ENCODE data around the gene CCN6. TPM values are rescaled to one million over a fixed set of nuclear protein-coding genes. Genes with fewer than 3 reads are reported as not detected.

The CCN6 gene
- total RNA-seq, 1 donor from 2014 or later, result not detected

- TF ChIP-seq EZH2phosphoT487 (IDR thresholded peaks at IDR 0.05) (no peak), EZH2 (IDR thresholded peaks at IDR 0.05) (no peak), CTCF (IDR thresholded peaks at IDR 0.05) (no peak)
- Histone ChIP-seq H3K9ac (no peak overlapping the region), H3K27me3 (no peaks in the 10 kb centered on the region), H3K79me2 (ENCODE audit: low read depth) (no peaks in the 10 kb centered on the region), H3K36me3 (no peaks in the 10 kb centered on the region), H3K4me1 (peaks cover 10% of the 10 kb centered on the region), H3F3A (ENCODE audit: low read depth) (peaks cover 5% of the 10 kb centered on the region), H3K4me3 (no peak overlapping the region), H3K4me2 (no peak overlapping the region), H4K20me1 (ENCODE audit: low read depth) (no peaks in the 10 kb centered on the region), H2AFZ (replicated peaks) (no peak overlapping the region), H3K27ac (no peak overlapping the region), H3K9me3 (ENCODE audit: low read depth) (no peaks in the 10 kb centered on the region)
- no peak overlapping the region for H3K4me3 Mint-ChIP-seq
- peaks cover 11% of the 10 kb centered on the region for H3K4me1 Mint-ChIP-seq
- H3K36me3 Mint-ChIP-seq, result peaks cover 10% of the 10 kb centered on the region
- no peak for DNase-seq (ENCODE audit: low spot score)
- H3K27me3 Mint-ChIP-seq (ENCODE audit: insufficient read depth, low read depth), result no peaks in the 10 kb centered on the region
- peaks cover 7% of the 10 kb centered on the region for H3K9me3 Mint-ChIP-seq
- no peak overlapping the region for H3K27ac Mint-ChIP-seq
Measured at GRCh38 chr6:112106562-112106961, 52.7 kb downstream of the CCN6 start.

GRCh38 chr6:112109262-112109661 is 55.4 kb downstream of the CCN6 start:
- Histone ChIP-seq H3K4me2 (peak overlapping the region; percentile 34), H3K36me3 (no peaks in the 10 kb centered on the region), H4K20me1 (ENCODE audit: low read depth) (no peaks in the 10 kb centered on the region), H3K27me3 (no peaks in the 10 kb centered on the region), H3K4me3 (no peak overlapping the region), H3K9me3 (ENCODE audit: low read depth) (no peaks in the 10 kb centered on the region), H3K79me2 (ENCODE audit: low read depth) (no peaks in the 10 kb centered on the region), H3F3A (ENCODE audit: low read depth) (peaks cover 5% of the 10 kb centered on the region), H2AFZ (replicated peaks) (peak overlapping the region; percentile 69), H3K9ac (no peak overlapping the region), H3K4me1 (peaks cover 10% of the 10 kb centered on the region), H3K27ac (no peak overlapping the region)
- H3K27me3 Mint-ChIP-seq (ENCODE audit: insufficient read depth, low read depth), result no peaks in the 10 kb centered on the region
- TF ChIP-seq CTCF (IDR thresholded peaks at IDR 0.05) (no peak), EZH2 (IDR thresholded peaks at IDR 0.05) (no peak)
- peaks cover 7% of the 10 kb centered on the region for H3K9me3 Mint-ChIP-seq
- H3K36me3 Mint-ChIP-seq, result no peaks in the 10 kb centered on the region
- peak; percentile 62 for DNase-seq (ENCODE audit: low spot score)
- H3K4me3 Mint-ChIP-seq, result no peak overlapping the region
- peak overlapping the region; percentile 52 for H3K27ac Mint-ChIP-seq
- H3K4me1 Mint-ChIP-seq, result peaks cover 17% of the 10 kb centered on the region

- H3K4me2 ChIP-seq, result no peak overlapping the region
- no peak overlapping the region for H3K27ac ChIP-seq
- no peaks in the 10 kb centered on the region for H4K20me1 ChIP-seq (ENCODE audit: low read depth)
- H3K9me3 ChIP-seq (ENCODE audit: low read depth), result no peaks in the 10 kb centered on the region
- Mint-ChIP-seq H3K4me1 (peaks cover 17% of the 10 kb centered on the region), H3K27me3 (ENCODE audit: insufficient read depth, low read depth) (no peaks in the 10 kb centered on the region), H3K9me3 (no peaks in the 10 kb centered on the region), H3K4me3 (no peak overlapping the region), H3K27ac (no peak overlapping the region), H3K36me3 (no peaks in the 10 kb centered on the region)
- H3K79me2 ChIP-seq (ENCODE audit: low read depth), result no peaks in the 10 kb centered on the region
- H3K9ac ChIP-seq, result no peak overlapping the region
- no peak for TF ChIP-seq EZH2phosphoT487 (IDR thresholded peaks at IDR 0.05)
- TF ChIP-seq EZH2 (IDR thresholded peaks at IDR 0.05), result no peak
- no peak overlapping the region for H3K4me3 ChIP-seq
- no peak overlapping the region for H2AFZ ChIP-seq (replicated peaks)
- H3K36me3 ChIP-seq, result no peaks in the 10 kb centered on the region
- no peaks in the 10 kb centered on the region for H3K27me3 ChIP-seq
- DNase-seq (ENCODE audit: low spot score), result no peak
- peaks cover 5% of the 10 kb centered on the region for H3F3A ChIP-seq (ENCODE audit: low read depth)
- H3K4me1 ChIP-seq, result peaks cover 10% of the 10 kb centered on the region
Measured at GRCh38 chr6:112113431-112113830, 59.5 kb downstream of the CCN6 start.

- Mint-ChIP-seq H3K36me3 (no peaks in the 10 kb centered on the region), H3K9me3 (no peaks in the 10 kb centered on the region), H3K27me3 (ENCODE audit: insufficient read depth, low read depth) (no peaks in the 10 kb centered on the region), H3K4me1 (peaks cover 16% of the 10 kb centered on the region), H3K27ac (no peak overlapping the region), H3K4me3 (no peak overlapping the region)
- Histone ChIP-seq H4K20me1 (ENCODE audit: low read depth) (no peaks in the 10 kb centered on the region), H3F3A (ENCODE audit: low read depth) (peaks cover 4% of the 10 kb centered on the region), H3K36me3 (no peaks in the 10 kb centered on the region), H3K79me2 (ENCODE audit: low read depth) (no peaks in the 10 kb centered on the region), H3K9me3 (ENCODE audit: low read depth) (no peaks in the 10 kb centered on the region), H3K4me3 (no peak overlapping the region), H3K27ac (no peak overlapping the region), H3K9ac (no peak overlapping the region), H3K4me2 (no peak overlapping the region), H3K27me3 (no peaks in the 10 kb centered on the region), H2AFZ (replicated peaks) (no peak overlapping the region), H3K4me1 (peaks cover 7% of the 10 kb centered on the region)
- TF ChIP-seq CTCF (IDR thresholded peaks at IDR 0.05), result no peak
- TF ChIP-seq EZH2 (IDR thresholded peaks at IDR 0.05), result no peak
- TF ChIP-seq EZH2phosphoT487 (IDR thresholded peaks at IDR 0.05), result no peak
- no peak for DNase-seq (ENCODE audit: low spot score)
Measured at GRCh38 chr6:112113918-112114317, 60.0 kb downstream of the CCN6 start.

Data from neural progenitor cell (in vitro differentiated cells).